HL-60 (cell line): Measurements from ENCODE around the gene SACM1L.

ENCODE experiments used
- DNase-seq, 2 experiments: peaks; one replicate each; pipeline ENCODE4 v3.0.0-alpha.2; 2010 to 2020; ENCODE audit warnings: low read depth in 1 of 2, low spot score in 1 of 2
- H3K27ac ChIP-seq: fragments of 250-450 bp; sonication (Bioruptor Pico); replicated peaks from 2 replicates; pipeline ENCODE4 v1.5.1; 2020; ENCODE audit warnings: mild to moderate bottlenecking, moderate library complexity
- H3K27me3 ChIP-seq: fragments of 250-450 bp; sonication (Bioruptor Pico); 2 replicates; pipeline ENCODE4 v1.5.1; 2021; ENCODE audit warnings: mild to moderate bottlenecking, moderate library complexity; ENCODE audit not compliant: insufficient read depth, poor library complexity, severe bottlenecking
- H3K4me3 ChIP-seq: replicated peaks from 2 replicates; pipeline ENCODE4 v1.5.1; 2011; ENCODE audit warnings: mild to moderate bottlenecking, control low read depth, low read length; ENCODE audit not compliant: insufficient read depth
- GABPA ChIP-seq: IDR thresholded peaks from 2 replicates; pipeline ENCODE4 v1.6.1; 2012; ENCODE audit warnings: low read depth
- POLR2AphosphoS5 ChIP-seq: IDR thresholded peaks from 2 replicates; pipeline ENCODE4 v1.6.1; 2012; ENCODE audit warnings: low read depth
- REST ChIP-seq: IDR thresholded peaks from 2 replicates; pipeline ENCODE4 v1.6.1; 2012; ENCODE audit warnings: low read depth; ENCODE audit not compliant: insufficient replicate concordance
- SPI1 ChIP-seq: IDR thresholded peaks from 2 replicates; pipeline ENCODE4 v1.6.1; 2012; ENCODE audit warnings: low read depth, mild to moderate bottlenecking, borderline replicate concordance
- TF ChIP-seq, protein P1 (sequence below): IDR thresholded peaks from one replicate; pipeline ENCODE4 v1.5.1; 2011; ENCODE audit warnings: low read length, control low read depth, inconsistent platforms; ENCODE audit not compliant: insufficient read depth

The SACM1L gene

GRCh38 chr3:45792516-45793172 lies 103.4 kb downstream of the SACM1L start:
- no peak for TF ChIP-seq REST
- TF ChIP-seq POLR2AphosphoS5: no peak
- no peak for TF ChIP-seq SPI1
- TF ChIP-seq, protein P1, sequence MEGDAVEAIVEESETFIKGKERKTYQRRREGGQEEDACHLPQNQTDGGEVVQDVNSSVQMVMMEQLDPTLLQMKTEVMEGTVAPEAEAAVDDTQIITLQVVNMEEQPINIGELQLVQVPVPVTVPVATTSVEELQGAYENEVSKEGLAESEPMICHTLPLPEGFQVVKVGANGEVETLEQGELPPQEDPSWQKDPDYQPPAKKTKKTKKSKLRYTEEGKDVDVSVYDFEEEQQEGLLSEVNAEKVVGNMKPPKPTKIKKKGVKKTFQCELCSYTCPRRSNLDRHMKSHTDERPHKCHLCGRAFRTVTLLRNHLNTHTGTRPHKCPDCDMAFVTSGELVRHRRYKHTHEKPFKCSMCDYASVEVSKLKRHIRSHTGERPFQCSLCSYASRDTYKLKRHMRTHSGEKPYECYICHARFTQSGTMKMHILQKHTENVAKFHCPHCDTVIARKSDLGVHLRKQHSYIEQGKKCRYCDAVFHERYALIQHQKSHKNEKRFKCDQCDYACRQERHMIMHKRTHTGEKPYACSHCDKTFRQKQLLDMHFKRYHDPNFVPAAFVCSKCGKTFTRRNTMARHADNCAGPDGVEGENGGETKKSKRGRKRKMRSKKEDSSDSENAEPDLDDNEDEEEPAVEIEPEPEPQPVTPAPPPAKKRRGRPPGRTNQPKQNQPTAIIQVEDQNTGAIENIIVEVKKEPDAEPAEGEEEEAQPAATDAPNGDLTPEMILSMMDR: no peak
- no peak for TF ChIP-seq GABPA
- Histone ChIP-seq H3K4me3 (no peak overlapping the region), H3K27me3 (peaks cover 31% of the 10 kb centered on the region), H3K27ac (no peak overlapping the region)
- DNase-seq: no peak

DNA sequence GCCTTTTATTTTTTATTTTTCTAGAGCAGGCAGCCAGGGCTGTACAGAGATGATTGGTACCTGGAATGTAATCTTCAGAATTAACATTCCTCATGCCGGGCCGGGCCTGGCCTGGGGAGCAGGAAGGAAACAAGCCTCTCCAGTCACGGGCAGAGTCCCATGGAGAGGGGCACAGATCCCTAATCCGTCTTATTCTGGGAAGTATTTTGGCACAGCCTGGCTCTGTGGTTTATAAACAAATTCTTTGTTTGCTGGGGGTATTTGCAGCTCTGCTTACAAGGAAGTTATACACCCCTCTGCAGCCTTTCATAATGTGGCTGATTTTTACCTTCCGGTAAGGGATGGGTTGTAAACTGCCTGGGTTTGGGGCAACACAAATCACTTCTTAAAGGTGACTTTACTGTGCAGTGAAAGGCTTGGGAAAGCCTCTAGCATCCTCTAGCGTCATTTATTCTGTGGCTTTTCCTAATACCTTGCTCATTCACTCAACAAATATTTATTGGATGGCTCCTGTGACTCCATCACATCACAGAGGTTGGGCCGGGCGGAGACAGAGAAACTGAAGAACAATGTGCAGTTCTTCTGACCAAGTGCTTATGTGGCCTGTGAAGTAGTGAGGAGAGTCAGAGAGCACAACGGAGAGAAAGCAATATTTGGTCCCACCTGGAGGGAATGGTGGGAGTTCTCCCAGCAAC lies 104.4 kb downstream of the SACM1L start:
- no peak overlapping the region for H3K27ac ChIP-seq
- no peak for DNase-seq
- peaks cover 32% of the 10 kb centered on the region for H3K27me3 ChIP-seq
- no peak overlapping the region for H3K4me3 ChIP-seq
- TF ChIP-seq SPI1 (no peak), GABPA (no peak), REST (no peak), POLR2AphosphoS5 (no peak)
- TF ChIP-seq, protein P1: no peak

GRCh38 chr3:45794177-45794560 lies 105.0 kb downstream of the SACM1L start:
- TF ChIP-seq SPI1: no peak
- TF ChIP-seq, protein P1: no peak
- no peak for TF ChIP-seq POLR2AphosphoS5
- no peak for TF ChIP-seq GABPA
- no peak for TF ChIP-seq REST
- no peak for DNase-seq

More at GRCh38 chr3:45794177-45794560, 105.0 kb downstream of the SACM1L start:
- Histone ChIP-seq H3K27me3 (peaks cover 32% of the 10 kb centered on the region), H3K27ac (no peak overlapping the region), H3K4me3 (no peak overlapping the region)
